HepG2 (cell line): ENCODE measurements around the gene DUSP9. TPM values are rescaled to one million over a fixed set of nuclear protein-coding genes. Genes with fewer than 3 reads are reported as not detected.

ENCODE experiments used
- BCL6 ChIP-seq: IDR thresholded peaks from 2 replicates; pipeline ENCODE4 v1.6.1; 2016; ENCODE audit warnings: missing genetic modification reagents, missing compliant biosample characterization
- DR1 ChIP-seq: sonication (generic); formaldehyde crosslinking; IDR thresholded peaks from 2 replicates; pipeline ENCODE4 v1.8.0; 2021; ENCODE audit warnings: mild to moderate bottlenecking, missing genetic modification reagents, inconsistent platforms
- FOSL2 ChIP-seq: sonication (generic); formaldehyde crosslinking; IDR thresholded peaks from 2 replicates; pipeline ENCODE4 v1.4.0; 2020; ENCODE audit warnings: missing genetic modification reagents
- FOXK1 ChIP-seq: sonication (generic); formaldehyde crosslinking; IDR thresholded peaks from 2 replicates; pipeline ENCODE4 v1.4.0; 2020; ENCODE audit warnings: low read depth, missing genetic modification reagents, borderline replicate concordance
- MATR3 ChIP-seq: sonication (generic); formaldehyde crosslinking; IDR thresholded peaks from 2 replicates; pipeline ENCODE4 v1.4.0; 2020; ENCODE audit warnings: missing genetic modification reagents
- MNT ChIP-seq: fragments of 450-650 bp; IDR thresholded peaks from 2 replicates; pipeline ENCODE4 v1.6.1; 2016
- ONECUT2 ChIP-seq: sonication (generic); formaldehyde crosslinking; IDR thresholded peaks from 2 replicates; pipeline ENCODE4 v1.4.0; 2020; ENCODE audit warnings: missing genetic modification reagents
- RFX3 ChIP-seq: IDR thresholded peaks from 2 replicates; pipeline ENCODE4 v1.6.1; 2016; ENCODE audit warnings: missing biosample characterization, missing genetic modification reagents
- SKI ChIP-seq: fragments of 450-650 bp; IDR thresholded peaks from one replicate; pipeline ENCODE4 v1.6.1; 2018; ENCODE audit warnings: mild to moderate bottlenecking; ENCODE audit not compliant: partially characterized antibody
- SOX6 ChIP-seq, 2 experiments: fragments of 450-650 bp in 1 of 2; sonication (generic) in 1 of 2; formaldehyde crosslinking in 1 of 2; IDR thresholded peaks; 2 replicates each; pipeline versions ENCODE4 v1.4.0 to v1.6.1; 2017 to 2020; ENCODE audit warnings: antibody characterized with exemption in 1 of 2, mild to moderate bottlenecking in 1 of 2, missing genetic modification reagents in 1 of 2
- TEAD2 ChIP-seq: sonication (generic); formaldehyde crosslinking; IDR thresholded peaks from 2 replicates; pipeline ENCODE4 v1.9.0; 2021; ENCODE audit warnings: missing genetic modification reagents
- ZBTB21 ChIP-seq: sonication (generic); formaldehyde crosslinking; IDR thresholded peaks from 2 replicates; pipeline ENCODE4 v1.4.0; 2020; ENCODE audit warnings: missing genetic modification reagents
- ZNF18 ChIP-seq: sonication (generic); formaldehyde crosslinking; IDR thresholded peaks from 2 replicates; pipeline ENCODE4 v1.8.0; 2022; ENCODE audit warnings: mild to moderate bottlenecking, missing genetic modification reagents; ENCODE audit not compliant: insufficient replicate concordance
- ZNF180 ChIP-seq: sonication (generic); formaldehyde crosslinking; IDR thresholded peaks from 2 replicates; pipeline ENCODE4 v1.4.0; 2020; ENCODE audit warnings: low read depth, missing genetic modification reagents, borderline replicate concordance
- ZNF280B ChIP-seq: sonication (generic); formaldehyde crosslinking; IDR thresholded peaks from 2 replicates; pipeline ENCODE4 v1.5.0; 2020; ENCODE audit warnings: missing genetic modification reagents, mild to moderate bottlenecking, borderline replicate concordance
- ZNF687 ChIP-seq: sonication (generic); formaldehyde crosslinking; IDR thresholded peaks from 2 replicates; pipeline ENCODE4 v1.5.1; 2020; ENCODE audit warnings: mild to moderate bottlenecking, missing genetic modification reagents, moderate library complexity
- ZNF784 ChIP-seq: sonication (generic); formaldehyde crosslinking; IDR thresholded peaks from 2 replicates; pipeline ENCODE4 v1.5.1; 2020; ENCODE audit warnings: missing genetic modification reagents, mild to moderate bottlenecking, borderline replicate concordance
- polyA plus RNA-seq, 8 experiments: library from polyadenylated mRNA; depleted of rRNA in 3 of 8; stranded (reverse) in 7 of 8; unstranded in 1 of 8; fragments of >200 nt; fragmentation: Illumina TruSeq in 4 of 8; extraction: Trizol in 4 of 8; gene quantifications; 2 replicates each; pipeline versions ENCODE4 v1.2.1 to v1.2.3, GENCODE V29; 2011 to 2016; ENCODE audit warnings: low read depth in 4 of 8, missing spikeins in 1 of 8, mixed read lengths in 1 of 8; ENCODE audit not compliant: insufficient read depth in 1 of 8
- total RNA-seq, 5 experiments: library from RNA; depleted of rRNA; stranded (reverse); fragments of >200 nt; fragmentation: Illumina TruSeq; extraction: Trizol; gene quantifications; 2 replicates each; pipeline ENCODE4 v1.2.3, GENCODE V29; 2016; ENCODE audit warnings: low read depth in 1 of 5

Gene DUSP9
- total and polyA plus RNA-seq, 2 of the 13 experiments (the other 11 are each of a cell fraction or from before 2014, with no cell fraction given), result 235 to 435 TPM

- TF ChIP-seq MATR3 (CRISPR knock-in tag) (no peak), DR1 (CRISPR knock-in tag) (no peak), BCL6 (no peak), SOX6 (IDR thresholded peaks at IDR 0.05) (no peak), SOX6 (CRISPR knock-in tag; IDR thresholded peaks at IDR 0.05) (0 out of 2 replicates have a peak, but pooled peaks have one; percentile 6), FOSL2 (CRISPR knock-in tag) (no peak), ZBTB21 (CRISPR knock-in tag) (no peak), SKI (no peak), ONECUT2 (CRISPR knock-in tag) (no peak), ZNF18 (CRISPR knock-in tag) (peak; percentile 60), ZNF784 (CRISPR knock-in tag) (no peak), FOXK1 (CRISPR knock-in tag) (no peak), RFX3 (CRISPR knock-in tag) (no peak), TEAD2 (no peak), ZNF687 (CRISPR knock-in tag) (peak; percentile 54), ZNF280B (CRISPR knock-in tag) (no peak), MNT (no peak), ZNF180 (CRISPR knock-in tag) (no peak)
Measured at GRCh38 chrX:153610836-153611213, 36.2 kb upstream of the DUSP9 start (continued).
